GM18517 (cell line): ENCODE data around the gene TAS2R20.

Source experiments
- ATAC-seq: cut with Tn5 transposase; IDR thresholded peaks from one replicate; pipeline ENCODE4 v1.9.1; 2021; ENCODE audit warnings: mild to moderate bottlenecking, moderate library complexity; ENCODE audit not compliant: unreplicated experiment

TAS2R20 gene

DNA sequence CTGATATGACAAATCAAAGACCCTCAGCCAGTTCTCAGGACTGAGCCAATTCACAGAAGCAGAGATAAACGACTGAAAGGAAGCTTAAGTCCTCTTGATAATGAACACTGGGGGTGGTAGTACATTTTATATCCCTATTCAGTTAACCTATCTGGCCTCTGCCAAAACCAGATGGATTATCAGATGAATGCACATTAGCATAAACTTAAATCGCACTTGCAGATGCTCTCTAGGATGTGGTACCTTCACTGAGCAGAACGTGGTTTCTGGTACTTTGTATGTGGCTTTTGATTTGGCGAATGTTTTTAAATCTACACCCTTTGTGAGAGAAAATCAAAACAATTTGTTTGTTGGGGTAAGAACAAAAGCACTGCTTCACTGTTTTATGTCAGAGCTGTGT is 37.9 kb downstream of the TAS2R20 start:
- ATAC-seq, result no peak

DNA sequence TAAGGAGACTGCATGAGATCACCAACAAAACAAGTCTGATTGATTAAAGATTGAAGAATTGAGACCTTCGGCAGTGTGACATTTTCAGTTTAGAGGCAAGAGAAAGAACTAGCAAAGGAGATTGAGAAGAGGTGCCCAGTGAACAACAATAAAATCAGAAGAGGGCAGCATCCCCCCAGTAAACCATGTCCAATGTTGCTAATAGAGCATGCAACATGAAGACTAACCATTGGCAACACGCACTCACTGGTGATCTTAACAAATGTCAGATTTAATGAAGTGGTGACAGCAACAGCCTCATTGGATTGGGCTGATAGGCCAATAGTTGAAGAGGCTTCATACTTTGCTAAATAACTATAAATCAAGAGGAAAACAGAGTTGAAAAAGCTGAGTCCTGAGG is 38.3 kb downstream of the TAS2R20 start:
- ATAC-seq, result no peak

DNA sequence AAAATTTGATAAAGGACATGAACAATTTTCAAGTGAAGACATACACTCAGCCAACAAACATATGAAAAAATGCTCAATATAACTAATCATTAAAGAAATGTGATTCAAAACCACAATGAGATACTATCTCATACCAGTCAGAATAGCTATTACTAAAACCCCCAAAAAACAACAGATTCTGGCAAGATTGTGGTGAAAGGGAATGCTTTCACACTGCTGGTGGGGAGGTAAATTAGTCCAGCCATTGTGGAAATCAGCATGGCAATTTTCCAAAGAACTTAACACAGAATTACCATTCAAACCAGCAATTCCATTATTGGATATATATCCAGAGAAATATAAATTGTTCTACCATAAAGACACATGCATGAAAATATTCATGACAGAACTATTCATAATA is 40.4 kb downstream of the TAS2R20 start:
- no peak for ATAC-seq

DNA sequence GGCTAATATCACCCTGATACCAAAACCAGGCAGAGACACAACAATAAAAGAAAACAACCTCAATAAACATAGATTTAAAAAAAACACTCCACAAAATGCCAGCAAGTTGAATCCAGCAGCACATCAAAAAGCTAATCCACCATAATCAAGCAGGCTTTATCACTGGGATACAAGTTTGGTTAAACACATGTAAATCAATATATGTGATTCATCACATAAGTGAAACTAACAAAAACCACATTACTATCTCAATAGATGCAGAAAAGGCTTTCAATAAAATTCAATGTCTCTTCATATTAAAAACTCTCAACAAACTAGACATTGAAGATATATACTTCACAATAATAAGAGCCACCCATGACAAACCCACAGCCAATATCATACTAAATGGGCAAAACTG is 42.0 kb downstream of the TAS2R20 start:
- no peak for ATAC-seq

DNA sequence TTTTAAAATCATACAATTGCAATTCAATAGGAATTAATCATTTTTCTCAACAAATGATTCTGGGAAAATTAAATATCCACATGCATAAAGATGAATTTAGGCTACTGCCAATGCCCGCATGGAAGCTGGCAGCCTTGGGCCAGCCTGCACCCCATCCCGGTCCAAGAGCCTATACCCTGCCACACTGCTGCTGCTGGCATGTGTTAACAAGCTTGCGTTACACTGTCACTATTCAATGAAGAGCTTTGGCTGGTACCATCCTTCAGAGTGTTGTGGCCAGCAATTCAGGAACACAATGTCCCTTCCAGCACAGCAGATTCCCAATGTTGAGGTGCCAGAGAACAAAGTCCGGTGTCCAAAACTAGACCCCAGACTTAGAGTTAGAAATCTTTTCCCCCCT is 45.5 kb downstream of the TAS2R20 start:
- ATAC-seq, result no peak
